ENCODE measurements around the gene CDK15.

DNA sequence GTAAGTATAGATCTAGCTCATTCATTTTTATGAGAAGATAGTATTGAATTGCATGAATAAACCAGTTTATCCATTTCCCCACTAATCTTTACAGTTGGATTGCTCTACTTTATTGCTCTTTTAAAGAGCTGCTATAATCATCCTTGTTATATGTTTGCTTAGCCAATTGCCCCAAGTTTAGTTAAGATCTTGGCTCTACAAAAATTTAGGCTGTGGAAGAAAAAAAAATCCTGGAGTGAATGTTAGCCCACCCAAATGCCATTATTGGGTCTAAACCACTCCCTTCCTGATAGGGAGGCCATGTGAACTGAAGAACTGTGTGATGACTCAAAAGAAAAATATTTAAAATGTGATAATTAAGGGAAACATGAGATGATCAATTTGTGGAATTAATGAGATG lies 28.5 kb upstream of the CDK15 start:
- TF ChIP-seq POLR2A (IDR thresholded peaks at IDR 0.05) (no peak), POLR2AphosphoS5 (IDR thresholded peaks at IDR 0.05) (no peak), CTCF (IDR thresholded peaks at IDR 0.05 in 8 of 11, conservative IDR thresholded peaks at IDR 0.05 in 3 of 11) (no peak)
